ENCODE results near the gene ERI3.

The ERI3 gene

DNA sequence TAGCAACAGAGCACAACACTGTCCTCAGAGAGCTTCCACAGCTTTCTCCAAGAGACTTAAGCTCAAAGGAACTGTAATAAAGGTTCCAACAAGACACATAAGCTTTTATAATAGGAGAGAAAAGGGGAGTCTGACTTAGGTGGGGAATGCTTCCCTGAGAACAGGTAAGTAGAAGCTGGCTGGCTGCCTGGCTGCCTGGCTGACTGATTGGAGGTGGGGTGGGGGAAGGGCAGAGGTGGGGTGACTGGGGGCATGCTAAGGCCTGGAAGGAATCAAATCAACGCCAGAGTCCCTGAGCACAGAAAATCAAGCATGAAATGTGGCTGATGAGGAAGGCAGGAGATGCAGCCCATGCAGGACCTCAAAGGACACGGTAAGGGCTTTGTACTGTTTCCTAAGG, 96.0 kb downstream of the ERI3 start:
- no peak for DNase-seq

DNA sequence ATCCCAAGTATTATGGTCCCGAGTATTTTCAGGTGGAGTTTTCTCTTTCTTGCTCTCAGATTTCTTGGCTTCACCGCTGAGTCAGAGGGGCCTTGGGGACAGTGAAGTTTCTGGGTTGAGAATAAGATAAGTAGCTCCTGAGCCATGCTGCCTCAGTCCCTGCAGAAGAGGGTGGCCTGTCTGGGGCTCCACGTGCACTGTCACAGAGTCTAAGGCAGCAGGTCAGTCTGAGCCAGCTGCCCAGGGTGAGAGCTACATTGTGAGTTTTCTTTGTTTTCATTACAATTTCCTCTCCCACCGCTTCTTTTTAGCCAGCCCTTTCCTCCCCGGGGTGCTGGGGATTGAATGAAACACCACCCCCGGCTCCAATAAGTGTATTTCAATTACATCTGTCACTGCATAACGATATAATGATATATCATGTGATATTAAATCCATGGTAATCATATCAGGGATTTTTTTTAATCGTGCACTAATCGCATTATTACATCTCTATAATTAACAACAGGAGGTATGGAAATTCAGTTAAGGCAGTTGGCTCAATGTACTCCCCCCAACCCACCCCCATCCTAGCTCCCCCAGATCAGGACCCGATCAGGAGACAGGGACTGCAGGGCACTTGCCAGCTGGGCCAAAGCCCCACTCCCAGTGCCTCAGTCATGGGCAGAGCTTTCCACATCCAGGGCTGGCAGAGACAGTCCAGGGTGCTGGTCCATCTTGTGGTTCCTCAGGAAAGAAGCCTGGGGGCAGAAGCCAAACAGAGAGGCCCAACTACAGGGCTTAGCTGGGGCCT, 98.1 kb downstream of the ERI3 start:
- DNase-seq = no peak

GRCh38 chr1:44254392-44254910, 100.6 kb downstream of the ERI3 start:
- no peak for DNase-seq

DNA sequence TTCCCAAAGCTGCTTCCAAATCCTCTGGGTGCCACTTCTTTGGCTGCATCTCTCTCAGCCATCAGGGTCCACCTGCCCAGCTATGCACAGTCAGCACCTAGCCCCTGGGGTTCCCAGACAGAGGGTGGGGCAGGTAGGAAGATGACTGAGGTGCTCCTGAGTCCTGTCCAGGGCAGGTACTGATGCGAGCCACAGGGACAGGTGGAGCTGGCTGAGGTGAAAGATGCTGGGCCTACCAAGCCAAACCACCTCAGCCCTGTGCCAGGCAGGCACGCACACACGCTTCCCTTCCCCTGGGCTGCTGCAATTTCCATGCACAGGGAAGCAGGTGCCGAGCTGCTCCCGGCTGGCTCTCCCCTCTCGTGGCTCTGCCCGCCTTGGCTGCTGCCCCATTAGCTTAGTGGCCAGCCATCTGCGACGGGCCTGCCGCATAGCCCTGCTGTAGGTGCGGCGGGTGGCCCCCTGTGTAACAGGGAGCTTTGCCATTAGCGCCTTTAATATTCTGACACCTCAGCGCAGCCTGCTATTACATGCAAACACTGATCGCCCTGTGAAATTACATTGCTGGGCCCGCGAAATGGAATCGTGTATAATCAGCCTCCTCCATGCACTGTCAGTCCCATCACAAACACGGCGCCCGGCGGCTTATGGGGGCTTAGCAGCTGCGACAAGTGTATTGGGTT, 102.9 kb downstream of the ERI3 start:
- DNase-seq = no peak

GRCh38 chr1:44251486-44251885, 103.6 kb downstream of the ERI3 start:
- no peak for DNase-seq

GRCh38 chr1:44250068-44250781, 104.8 kb downstream of the ERI3 start:
- no peak for DNase-seq

DNA sequence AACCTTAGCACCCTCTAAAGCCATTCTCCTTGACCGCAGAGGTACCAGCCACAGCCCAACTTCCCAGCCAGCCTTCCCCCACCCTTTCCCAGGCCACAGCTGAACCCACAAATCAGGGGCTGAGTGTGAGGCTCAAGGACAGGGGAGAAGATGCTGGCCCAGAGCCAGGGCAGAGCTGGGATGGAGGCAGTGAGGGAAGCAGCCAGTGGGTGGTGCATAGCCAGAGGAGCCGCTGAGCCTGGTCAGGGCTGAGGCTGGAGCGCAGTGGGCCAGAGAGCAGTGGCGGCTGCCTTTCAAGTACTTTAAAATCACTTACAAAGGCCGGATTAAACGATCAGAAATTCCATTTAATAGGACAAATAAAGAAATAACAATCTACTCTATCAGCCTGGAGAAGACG, 105.5 kb downstream of the ERI3 start:
- no peak for DNase-seq

GRCh38 chr1:44246806-44247205, 108.3 kb downstream of the ERI3 start:
- no peak for DNase-seq

GRCh38 chr1:44244986-44245385, 110.1 kb downstream of the ERI3 start:
- no peak for DNase-seq

GRCh38 chr1:44243782-44244495, 111.1 kb downstream of the ERI3 start:
- DNase-seq = no peak

DNA sequence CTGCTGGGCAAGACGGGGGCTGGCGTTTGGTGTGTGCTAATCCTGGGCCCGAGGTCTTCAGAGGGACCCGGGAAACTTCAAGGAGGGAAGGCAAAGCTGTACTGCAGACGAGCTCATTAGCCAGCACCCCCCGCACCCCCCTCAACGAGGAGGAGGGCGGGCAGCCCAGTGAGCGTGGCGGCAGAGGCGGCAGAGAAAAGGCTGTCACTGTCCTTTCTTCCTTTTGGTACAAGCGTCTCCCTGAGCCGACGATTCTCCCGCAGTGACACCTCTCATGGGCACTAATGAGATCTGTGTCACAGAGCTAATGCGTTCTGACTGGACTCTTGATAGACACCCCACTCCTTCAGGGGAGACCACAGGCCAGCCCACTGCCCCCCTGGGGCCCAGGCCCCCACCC, 112.3 kb downstream of the ERI3 start:
- no peak for DNase-seq

DNA sequence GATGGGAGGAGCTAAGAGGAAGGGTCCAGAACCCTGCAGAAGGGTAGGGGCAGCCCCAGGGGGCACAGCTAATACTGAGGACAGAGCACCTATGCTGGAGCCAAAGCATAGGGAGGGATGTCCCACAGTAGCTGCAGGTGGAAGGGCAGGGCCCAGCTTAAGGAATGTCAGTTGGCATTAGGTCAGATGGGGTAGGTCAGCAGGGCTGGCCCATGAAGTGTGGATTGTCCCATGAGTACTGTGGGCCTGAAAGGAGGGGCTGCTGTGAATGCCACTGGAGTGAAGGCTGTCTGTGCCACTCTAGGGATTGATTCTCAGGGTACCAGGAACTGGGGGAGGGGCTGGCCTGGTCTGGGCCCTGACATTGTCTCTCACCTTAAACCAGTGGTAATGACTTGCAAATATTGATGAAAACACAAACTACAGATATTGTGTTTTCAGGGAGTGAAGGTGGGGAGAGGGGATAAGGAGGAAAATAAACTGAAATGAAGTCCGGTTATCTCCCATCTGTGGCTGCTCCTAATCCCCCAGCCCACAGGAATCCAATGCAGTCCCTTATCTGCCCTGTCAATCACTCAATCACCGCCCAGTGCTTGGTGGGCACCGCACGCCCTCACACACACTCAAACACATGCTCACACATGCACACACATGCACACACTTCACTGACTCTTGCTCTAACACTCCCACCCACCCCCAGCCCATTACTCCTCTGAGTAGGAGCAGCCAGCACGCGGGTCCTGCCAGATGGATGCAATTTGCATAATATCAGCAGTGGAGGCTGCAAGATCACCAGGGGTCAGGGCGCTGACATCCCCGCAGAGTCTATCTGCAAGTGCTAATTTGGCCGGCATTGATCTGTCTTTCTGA, 114.0 kb downstream of the ERI3 start:
- DNase-seq = no peak

DNA sequence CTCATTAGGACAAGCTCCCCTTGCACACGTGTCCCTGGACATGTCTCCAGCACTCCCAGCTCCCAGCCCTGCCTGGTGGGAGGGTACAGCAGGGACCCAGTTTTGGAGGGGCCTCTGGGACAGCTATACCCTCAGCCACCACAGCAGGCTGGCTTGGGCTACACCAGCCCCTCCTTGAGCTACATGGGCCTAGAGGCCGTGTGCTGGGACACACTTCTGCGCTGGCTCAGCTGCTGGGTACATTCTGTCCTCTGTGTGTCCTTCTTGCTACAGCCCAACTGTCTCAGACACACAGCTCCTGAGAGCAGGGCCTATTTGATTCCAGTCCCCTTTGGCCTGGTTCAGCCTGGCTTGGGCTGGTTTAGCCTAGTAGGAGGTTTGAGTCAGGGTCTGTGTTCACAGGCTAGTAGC, 115.1 kb downstream of the ERI3 start:
- DNase-seq = no peak

DNA sequence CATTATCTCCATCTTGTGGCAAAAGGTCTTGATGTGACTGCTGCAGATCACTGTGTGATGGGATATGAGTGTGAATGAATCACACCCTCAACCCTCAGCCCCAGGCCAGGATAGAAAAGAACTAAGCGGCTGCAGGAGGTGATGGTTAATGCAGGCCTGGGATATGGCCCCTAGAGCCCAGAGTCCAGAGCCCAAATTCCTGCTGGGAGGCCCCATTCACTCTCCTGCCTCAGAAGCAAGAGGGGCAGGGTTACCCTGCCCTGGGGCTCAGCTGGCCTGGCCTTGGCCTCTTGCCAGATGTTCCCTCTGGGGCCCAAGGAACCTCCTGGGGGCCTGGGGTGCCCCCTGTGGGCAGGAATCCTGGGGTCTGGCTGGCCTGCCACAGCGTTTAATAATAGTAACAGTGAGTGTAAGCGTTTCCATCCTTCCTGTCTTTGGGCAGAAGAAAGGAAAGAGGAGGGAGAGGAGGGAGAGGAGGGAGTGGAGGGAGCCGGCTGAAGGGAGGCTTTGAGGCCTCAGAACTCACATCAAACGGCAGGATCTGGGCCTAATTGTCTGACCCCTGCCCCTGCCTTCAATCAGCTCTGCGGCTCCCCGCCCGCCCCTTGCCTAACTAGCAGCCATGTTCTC, 115.6 kb downstream of the ERI3 start:
- peak; percentile 60 for DNase-seq

DNA sequence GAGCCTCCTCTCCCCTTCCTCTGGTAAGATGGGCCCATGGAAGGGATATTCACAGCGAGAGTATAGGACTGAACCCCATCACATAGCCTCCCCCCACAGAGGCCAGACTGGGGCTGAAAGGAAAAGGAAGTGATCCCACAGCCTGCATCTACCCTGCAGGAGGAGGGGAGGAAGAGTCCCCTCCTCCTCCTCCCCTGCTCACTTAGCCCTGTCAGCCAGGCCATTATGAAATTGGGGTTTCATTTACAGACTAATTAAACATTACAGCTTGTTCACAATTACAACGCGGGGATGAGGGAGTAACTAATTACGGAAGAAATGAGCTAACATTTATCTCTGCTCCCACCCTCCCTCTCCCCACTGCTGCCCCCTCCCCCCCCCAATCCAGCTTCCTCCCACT, 116.4 kb downstream of the ERI3 start:
- DNase-seq = no peak

GRCh38 chr1:44237721-44238457, 117.2 kb downstream of the ERI3 start:
- DNase-seq = peak; percentile 75

GRCh38 chr1:44236490-44237272, 118.4 kb downstream of the ERI3 start:
- DNase-seq = no peak

- no peak for DNase-seq
These were observed 119.2 kb downstream of the ERI3 start for GRCh38 chr1:44235808-44236207.

DNA sequence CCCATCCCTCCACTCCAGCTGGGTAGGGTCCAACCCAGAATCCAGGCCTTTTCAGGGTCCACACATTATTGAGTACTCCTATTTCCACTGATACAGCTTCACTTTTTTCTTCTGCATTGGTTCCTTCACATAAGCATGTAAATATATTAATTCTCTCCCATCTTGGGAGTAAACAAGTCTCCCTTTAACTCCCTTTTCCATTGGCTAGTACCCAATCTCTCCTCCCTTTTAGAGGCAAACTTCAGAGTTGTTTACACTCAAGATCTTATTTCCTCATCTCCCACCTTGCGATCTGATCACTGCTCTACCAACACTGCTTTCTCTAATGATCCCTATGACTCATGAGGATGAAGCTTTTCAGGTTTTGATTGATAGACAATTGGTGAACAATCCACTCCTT, 121.5 kb downstream of the ERI3 start:
- no peak for DNase-seq

- DNase-seq = no peak
These were observed 124.3 kb downstream of the ERI3 start for GRCh38 chr1:44230796-44231195.

Data from HCEC 1CT (cell line).